ENCODE measurements around the gene PLBD2. TPM values are rescaled to one million over a fixed set of nuclear protein-coding genes. Genes with fewer than 3 reads are reported as not detected.

PLBD2 gene
- total and polyA plus RNA-seq, 9 of the 15 experiments (the other 6 are each of a cell fraction or from before 2014, with no cell fraction given) = 2.4 to 37.4 (median 6.0) TPM

GRCh38 chr12:113358381-113359132, at the start of gene PLBD2 (continued):
- TF ChIP-seq, protein P1, sequence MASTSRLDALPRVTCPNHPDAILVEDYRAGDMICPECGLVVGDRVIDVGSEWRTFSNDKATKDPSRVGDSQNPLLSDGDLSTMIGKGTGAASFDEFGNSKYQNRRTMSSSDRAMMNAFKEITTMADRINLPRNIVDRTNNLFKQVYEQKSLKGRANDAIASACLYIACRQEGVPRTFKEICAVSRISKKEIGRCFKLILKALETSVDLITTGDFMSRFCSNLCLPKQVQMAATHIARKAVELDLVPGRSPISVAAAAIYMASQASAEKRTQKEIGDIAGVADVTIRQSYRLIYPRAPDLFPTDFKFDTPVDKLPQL (IDR thresholded peaks at IDR 0.05; ENCODE audit: extremely low read depth, insufficient read length) = no peak
- TF ChIP-seq DIDO1 (tag; IDR thresholded peaks at IDR 0.05; ENCODE audit: low read depth) (no peak), MECOM (CRISPR knock-in tag; IDR thresholded peaks at IDR 0.05) (no peak), POLR2H (tag; IDR thresholded peaks at IDR 0.05; ENCODE audit: low read depth) (no peak), ZC3H8 (IDR thresholded peaks at IDR 0.05) (no peak), SIX5 (IDR thresholded peaks at IDR 0.05; ENCODE audit: borderline replicate concordance in 1 of 2, insufficient read depth in 1 of 2, low read depth in 1 of 2, low read length in 2 of 2) (no peak), CSDE1 (IDR thresholded peaks at IDR 0.05) (no peak), POLR3G (IDR thresholded peaks at IDR 0.05; ENCODE audit: extremely low read depth, insufficient read length, insufficient replicate concordance) (no peak), TRIM24 (IDR thresholded peaks at IDR 0.05) (no peak), HIVEP1 (CRISPR knock-in tag; IDR thresholded peaks at IDR 0.05) (no peak), ETV5 (CRISPR knock-in tag; IDR thresholded peaks at IDR 0.05; ENCODE audit: low read depth) (no peak), NEUROD1 (IDR thresholded peaks at IDR 0.05; ENCODE audit: borderline replicate concordance, low read depth, low read length, partially characterized antibody) (peak; percentile 30), ZNF263 (CRISPR knock-in tag; IDR thresholded peaks at IDR 0.05; ENCODE audit: borderline replicate concordance) (peak; percentile 29; the same call in 1 of the 2 replicates), ZNF12 (CRISPR knock-in tag; IDR thresholded peaks at IDR 0.05) (no peak; the same call in 1 of the 2 replicates)
- TF ChIP-seq, protein P2, sequence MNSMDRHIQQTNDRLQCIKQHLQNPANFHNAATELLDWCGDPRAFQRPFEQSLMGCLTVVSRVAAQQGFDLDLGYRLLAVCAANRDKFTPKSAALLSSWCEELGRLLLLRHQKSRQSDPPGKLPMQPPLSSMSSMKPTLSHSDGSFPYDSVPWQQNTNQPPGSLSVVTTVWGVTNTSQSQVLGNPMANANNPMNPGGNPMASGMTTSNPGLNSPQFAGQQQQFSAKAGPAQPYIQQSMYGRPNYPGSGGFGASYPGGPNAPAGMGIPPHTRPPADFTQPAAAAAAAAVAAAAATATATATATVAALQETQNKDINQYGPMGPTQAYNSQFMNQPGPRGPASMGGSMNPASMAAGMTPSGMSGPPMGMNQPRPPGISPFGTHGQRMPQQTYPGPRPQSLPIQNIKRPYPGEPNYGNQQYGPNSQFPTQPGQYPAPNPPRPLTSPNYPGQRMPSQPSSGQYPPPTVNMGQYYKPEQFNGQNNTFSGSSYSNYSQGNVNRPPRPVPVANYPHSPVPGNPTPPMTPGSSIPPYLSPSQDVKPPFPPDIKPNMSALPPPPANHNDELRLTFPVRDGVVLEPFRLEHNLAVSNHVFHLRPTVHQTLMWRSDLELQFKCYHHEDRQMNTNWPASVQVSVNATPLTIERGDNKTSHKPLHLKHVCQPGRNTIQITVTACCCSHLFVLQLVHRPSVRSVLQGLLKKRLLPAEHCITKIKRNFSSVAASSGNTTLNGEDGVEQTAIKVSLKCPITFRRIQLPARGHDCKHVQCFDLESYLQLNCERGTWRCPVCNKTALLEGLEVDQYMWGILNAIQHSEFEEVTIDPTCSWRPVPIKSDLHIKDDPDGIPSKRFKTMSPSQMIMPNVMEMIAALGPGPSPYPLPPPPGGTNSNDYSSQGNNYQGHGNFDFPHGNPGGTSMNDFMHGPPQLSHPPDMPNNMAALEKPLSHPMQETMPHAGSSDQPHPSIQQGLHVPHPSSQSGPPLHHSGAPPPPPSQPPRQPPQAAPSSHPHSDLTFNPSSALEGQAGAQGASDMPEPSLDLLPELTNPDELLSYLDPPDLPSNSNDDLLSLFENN (IDR thresholded peaks at IDR 0.05; ENCODE audit: low read depth in 2 of 2, low read length in 2 of 2) = no peak
- TF ChIP-seq, protein P3, sequence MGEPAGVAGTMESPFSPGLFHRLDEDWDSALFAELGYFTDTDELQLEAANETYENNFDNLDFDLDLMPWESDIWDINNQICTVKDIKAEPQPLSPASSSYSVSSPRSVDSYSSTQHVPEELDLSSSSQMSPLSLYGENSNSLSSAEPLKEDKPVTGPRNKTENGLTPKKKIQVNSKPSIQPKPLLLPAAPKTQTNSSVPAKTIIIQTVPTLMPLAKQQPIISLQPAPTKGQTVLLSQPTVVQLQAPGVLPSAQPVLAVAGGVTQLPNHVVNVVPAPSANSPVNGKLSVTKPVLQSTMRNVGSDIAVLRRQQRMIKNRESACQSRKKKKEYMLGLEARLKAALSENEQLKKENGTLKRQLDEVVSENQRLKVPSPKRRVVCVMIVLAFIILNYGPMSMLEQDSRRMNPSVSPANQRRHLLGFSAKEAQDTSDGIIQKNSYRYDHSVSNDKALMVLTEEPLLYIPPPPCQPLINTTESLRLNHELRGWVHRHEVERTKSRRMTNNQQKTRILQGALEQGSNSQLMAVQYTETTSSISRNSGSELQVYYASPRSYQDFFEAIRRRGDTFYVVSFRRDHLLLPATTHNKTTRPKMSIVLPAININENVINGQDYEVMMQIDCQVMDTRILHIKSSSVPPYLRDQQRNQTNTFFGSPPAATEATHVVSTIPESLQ (CRISPR knock-in tag; IDR thresholded peaks at IDR 0.05) = no peak
- TF ChIP-seq, protein P4, sequence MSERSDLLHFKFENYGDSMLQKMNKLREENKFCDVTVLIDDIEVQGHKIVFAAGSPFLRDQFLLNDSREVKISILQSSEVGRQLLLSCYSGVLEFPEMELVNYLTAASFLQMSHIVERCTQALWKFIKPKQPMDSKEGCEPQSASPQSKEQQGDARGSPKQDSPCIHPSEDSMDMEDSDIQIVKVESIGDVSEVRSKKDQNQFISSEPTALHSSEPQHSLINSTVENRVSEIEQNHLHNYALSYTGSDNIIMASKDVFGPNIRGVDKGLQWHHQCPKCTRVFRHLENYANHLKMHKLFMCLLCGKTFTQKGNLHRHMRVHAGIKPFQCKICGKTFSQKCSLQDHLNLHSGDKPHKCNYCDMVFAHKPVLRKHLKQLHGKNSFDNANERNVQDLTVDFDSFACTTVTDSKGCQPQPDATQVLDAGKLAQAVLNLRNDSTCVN (CRISPR knock-in tag; IDR thresholded peaks at IDR 0.05) = no peak
- TF ChIP-seq, protein P5, sequence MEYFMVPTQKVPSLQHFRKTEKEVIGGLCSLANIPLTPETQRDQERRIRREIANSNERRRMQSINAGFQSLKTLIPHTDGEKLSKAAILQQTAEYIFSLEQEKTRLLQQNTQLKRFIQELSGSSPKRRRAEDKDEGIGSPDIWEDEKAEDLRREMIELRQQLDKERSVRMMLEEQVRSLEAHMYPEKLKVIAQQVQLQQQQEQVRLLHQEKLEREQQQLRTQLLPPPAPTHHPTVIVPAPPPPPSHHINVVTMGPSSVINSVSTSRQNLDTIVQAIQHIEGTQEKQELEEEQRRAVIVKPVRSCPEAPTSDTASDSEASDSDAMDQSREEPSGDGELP (CRISPR knock-in tag; IDR thresholded peaks at IDR 0.05; ENCODE audit: borderline replicate concordance) = peak; percentile 73

Data from K562 (cell line).